ENCODE measurements around the gene DLST.

GRCh38 chr14:74855021-74855420 is 26.7 kb upstream of the DLST start:
- TF ChIP-seq POLR2A (IDR thresholded peaks at IDR 0.05) (no peak), CTCF (IDR thresholded peaks at IDR 0.05) (no peak), POLR2AphosphoS5 (IDR thresholded peaks at IDR 0.05) (no peak), EP300 (IDR thresholded peaks at IDR 0.05) (no peak)

All from stomach (tissue), 4 donors.